HG03135 (cell line): ENCODE results near the gene WWTR1.

ENCODE experiments used
- ATAC-seq: cut with Tn5 transposase; IDR thresholded peaks from one replicate; pipeline ENCODE4 v1.9.1; 2021; ENCODE audit warnings: mild to moderate bottlenecking, moderate library complexity; ENCODE audit not compliant: unreplicated experiment

WWTR1 gene

DNA sequence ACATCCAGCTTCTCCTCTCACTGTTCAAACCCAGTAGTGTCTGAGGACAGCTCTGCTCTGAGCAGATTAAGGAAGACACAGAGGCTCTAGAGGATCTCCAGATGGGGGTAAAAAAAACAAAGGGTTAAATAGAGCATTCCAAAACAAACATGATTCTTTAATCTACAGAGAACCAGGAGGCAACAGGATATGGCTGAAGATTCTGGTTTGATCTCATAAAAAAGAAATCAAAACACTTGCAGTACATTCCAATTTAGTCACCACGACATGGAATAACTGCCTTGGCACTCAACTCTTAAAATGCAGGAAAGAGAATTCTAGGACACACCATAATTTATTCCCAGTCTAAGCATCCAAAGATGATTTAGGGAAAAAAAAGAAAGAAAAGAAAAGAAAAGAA lies 151.3 kb downstream of the WWTR1 start:
- no peak for ATAC-seq

DNA sequence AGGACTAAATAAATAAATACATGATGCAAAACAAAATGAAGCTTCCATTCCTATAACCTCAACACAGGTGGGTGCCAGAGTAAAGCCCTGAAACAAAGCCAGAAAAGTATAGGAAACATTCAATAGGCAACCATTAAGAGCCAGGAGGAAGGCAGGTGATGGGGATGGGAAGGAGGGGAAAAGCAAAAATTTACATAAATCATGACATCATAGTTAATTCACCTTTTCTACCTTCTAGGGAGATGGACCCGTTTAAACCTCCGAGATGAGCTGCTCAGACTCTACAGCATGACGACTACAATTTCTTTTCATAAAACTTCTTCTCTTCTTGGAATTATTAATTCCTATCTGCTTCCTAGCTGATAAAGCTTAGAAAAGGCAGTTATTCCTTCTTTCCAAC lies 155.4 kb downstream of the WWTR1 start:
- no peak for ATAC-seq

DNA sequence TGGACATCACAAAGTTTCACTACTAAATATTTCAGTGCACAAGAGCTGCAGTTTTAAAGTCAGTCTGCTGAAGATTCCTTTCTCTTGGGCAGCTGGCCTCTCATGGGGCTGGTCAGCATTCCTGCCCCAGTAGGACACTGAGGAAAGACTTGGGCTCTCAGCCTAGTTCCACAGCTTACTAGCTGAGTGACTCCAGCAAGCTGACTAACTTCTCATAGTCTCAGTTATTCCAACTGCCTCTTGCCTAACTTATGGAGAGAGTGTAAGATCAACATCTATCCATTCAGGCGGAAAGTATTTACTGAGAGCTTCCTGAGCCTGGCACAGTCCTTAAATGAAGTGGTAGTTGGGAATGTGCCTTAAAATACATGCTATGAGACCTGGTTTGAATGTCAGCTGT lies 156.3 kb downstream of the WWTR1 start:
- no peak for ATAC-seq

DNA sequence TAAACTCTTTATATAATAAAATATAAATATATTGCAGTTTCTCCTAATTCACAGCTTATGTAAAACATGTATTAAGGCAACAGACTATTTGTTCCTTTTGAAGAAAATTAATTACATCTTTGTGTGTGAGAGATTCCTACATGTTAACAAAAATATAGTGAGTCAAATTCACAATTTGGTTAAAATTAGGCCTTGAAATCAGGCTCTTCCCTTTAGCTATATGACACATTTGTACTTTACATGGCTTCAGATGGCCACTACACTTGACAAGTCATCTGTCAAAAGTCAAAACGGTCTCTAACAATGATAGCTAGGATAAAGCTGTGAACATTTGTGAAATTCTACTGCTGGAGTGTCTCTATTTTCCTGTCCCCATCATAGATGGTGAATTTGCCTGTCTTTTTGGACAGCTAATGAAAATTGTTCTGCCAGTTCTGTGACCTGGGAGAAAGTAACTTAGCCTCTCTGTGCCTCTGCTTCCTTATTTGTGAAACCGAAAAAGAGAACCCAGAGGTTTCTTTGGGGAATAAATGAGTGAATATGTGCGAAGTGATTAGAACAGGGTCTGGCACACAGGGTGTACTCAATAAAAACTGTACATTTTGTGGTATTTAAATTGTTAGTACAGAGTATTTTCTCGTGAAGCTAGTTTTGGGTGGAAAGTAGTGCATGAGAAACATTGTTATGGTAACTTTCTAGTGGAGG lies 159.7 kb downstream of the WWTR1 start:
- no peak for ATAC-seq

DNA sequence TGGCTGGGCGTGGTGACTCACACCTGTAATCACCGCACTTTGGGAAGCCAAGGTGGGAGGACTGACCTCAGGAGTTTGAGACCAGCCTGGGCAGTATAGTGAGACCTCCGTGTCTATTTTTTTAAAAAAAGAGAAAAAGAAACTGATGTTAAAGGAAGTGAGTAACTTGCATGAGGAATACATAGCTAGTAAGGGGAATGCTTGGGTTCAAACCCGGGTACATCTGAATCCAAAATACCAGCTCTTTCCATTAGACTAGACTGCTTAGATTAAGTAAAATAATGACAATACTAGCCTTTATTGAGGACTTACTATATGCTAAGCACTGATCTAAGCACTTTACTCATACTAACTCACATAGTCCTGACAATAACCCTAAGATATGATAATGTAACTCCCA lies 160.9 kb downstream of the WWTR1 start:
- no peak for ATAC-seq

DNA sequence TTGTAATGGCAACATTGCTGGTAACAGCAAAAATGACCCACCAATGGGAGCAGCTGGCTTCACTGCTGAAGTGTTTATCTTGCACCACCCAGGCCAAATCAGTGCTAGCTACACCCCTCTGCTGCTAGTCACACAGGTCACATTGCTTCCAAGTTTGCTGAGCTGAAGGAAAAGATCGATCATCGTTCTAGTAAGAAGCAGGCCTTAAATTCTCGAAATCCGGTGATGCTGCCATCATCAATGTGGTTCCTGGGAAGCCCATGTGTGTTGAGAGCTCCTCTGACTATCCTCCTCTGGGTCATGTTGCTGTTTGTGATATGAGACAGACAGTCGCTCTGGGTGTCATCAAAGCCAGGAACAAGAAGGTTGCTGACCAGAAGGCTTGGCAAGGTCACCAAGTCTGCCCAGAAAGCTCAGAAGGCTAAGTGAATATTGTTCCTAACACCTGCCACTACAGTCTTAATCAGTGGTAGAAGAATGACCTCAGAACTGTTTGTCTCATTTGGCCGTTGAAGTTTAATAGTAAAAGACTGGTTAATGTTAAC lies 162.2 kb downstream of the WWTR1 start:
- no peak for ATAC-seq

DNA sequence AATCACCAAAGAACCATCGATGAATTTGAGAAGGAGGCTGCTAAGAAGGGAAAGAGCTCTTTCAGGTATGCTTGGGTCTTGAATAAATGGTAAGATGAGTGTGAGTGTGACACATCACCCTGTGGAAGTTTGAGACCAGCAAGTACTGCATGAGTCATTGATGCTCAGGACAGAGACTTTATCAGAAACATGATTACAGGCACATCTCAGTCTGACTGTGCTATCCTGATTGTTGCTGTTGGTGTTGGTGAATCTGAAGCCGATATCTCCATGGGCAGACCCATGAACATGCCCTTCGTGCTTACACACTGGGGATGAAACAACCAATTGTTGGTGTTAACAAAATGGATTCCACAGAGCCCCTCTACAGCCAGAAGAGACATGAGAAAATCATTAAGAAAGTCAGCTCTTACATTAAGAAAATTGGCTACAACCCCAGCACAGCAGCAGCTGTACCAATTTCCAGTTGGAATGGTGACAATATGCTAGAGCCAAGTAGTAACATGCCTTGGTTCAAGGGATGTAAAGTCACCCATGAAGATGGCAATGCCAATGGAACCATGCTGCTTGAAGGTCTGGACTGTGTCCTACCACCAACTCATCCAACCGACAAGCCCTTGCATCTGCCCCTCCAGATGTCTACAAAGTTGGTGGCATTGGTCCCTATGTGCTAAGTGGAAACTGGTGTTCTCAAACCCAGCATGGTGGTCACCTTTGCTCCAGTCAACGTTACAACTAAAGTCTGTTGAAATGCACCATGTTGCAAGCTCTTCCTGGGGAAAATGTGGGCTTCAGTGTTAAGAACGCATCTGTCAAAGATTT lies 162.9 kb downstream of the WWTR1 start:
- no peak for ATAC-seq

DNA sequence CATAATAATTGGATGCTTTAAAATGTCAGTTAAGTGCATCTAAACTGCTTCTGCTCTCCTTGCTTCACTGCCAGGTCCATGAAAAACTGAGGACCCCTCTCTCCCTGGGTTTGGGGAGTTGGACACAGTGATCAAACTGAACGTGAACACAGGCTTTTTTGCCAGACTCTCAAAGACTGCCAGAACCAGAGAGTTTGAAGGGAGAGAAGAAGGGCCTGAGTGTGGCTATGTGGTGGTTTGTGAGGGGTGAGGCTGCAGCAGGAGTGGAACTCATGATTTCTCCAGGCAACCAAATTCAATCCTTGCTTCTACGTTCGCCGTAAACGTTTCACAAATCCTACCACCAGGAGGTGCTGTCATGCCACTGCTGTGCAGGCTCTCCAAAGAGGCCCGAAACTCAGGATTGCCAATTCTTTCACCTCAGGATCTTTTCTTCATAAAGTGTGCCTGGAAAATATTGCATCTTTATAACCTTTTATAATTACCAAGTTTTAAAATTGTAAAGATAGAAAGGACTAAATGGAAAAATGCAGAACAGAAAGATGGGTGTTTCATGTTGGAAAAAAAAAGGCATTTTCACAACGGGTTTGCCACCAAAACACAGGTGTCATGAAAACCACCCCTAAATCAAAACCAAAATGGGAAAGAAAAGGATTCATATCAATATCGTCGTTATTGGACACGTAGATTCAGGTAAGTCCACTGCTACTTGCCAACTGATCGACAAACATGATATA lies 163.6 kb downstream of the WWTR1 start:
- no peak for ATAC-seq

DNA sequence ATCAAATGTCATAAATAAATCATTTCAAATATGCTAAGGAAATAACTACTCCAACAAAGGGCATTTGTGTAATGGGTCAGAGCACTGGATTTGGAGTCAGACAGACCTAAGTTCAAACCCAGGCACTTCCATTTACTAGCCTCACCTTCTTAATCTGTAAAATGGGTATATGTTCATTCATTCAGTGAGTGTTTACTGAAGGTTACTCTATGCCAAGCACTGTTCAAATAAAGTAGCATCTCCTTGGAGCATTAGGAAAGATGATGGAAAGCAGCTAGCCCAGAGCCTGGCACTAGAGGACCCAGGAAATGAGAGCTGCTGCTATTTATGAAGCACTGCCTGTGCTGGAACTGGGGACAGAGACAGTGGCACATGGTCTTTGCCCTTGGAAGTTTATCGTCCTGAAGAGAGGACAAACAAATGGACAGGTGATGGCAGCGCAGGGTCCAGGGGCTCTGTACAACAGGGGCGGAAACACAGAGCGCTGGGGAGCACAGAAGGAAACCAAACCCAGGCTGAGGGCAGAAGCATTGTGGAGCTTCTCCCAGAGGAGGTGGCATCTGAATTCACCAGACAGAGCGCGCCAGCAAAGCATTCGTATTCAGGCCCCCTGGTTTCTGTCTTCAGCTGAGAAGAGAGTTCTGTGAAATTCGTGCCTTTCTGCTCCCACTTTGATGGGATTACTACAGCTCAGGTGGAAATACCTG lies 164.4 kb downstream of the WWTR1 start:
- ATAC-seq: no peak

DNA sequence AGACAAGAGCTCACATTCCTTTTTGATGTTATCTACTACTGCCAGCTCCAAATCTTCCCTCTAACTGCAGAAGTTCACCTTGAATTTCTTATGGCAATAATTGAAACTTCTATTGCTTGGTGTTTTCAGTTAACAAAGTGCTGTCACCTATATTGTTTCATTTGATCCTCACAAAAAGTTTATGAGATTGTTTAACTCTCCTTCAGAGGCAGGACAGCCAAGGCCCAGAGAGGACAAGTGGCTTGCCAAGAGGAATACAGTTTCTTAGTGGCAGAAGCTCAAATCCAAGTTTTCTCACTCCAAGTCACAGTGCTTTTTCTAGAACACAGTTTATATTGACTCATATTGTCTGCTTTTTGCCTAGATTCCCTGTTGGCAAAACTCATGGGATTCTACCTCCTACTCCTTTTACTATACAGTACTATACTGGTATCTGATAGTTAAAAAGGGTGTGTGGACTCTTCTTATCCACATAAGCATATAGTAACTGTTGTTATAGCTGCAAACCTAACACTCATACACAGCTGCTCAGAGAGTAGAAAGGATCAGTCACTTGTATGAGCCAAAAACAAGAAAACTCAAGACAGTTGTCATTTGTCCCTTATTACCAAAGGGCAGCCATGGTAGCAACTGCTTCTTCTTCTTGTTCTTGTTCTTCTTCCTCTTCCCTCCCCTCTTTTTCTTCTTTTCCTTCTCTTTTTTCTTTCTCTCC lies 167.4 kb downstream of the WWTR1 start:
- no peak for ATAC-seq

DNA sequence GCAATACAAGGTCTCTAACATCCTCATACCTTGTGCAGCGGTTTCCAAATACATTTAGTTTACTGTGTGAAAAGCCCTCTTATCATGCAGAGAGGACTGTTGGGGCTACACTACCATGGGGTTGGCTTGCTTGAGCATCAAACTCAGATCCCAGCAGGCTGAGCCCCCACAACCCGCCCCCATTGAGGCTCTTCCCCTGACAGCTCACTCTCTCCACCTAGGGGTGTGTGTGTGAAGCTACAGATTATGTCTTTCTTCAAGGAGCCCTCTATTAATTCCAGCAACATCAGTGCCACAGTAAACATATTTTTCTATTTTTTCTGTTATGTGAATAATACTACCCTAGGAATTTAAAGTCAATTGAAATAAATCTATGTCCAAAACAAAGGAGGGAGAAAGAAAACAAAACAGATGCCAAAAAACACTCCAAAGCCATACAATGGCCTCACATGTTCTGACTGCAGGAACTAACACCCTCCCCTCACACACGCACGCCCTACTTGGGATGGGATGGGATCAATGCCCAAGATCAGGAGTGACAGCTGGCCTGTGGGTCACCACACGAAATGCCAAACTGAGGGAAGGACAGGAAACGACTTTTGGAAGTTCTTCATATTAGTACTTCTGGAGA lies 168.7 kb downstream of the WWTR1 start:
- ATAC-seq: no peak

DNA sequence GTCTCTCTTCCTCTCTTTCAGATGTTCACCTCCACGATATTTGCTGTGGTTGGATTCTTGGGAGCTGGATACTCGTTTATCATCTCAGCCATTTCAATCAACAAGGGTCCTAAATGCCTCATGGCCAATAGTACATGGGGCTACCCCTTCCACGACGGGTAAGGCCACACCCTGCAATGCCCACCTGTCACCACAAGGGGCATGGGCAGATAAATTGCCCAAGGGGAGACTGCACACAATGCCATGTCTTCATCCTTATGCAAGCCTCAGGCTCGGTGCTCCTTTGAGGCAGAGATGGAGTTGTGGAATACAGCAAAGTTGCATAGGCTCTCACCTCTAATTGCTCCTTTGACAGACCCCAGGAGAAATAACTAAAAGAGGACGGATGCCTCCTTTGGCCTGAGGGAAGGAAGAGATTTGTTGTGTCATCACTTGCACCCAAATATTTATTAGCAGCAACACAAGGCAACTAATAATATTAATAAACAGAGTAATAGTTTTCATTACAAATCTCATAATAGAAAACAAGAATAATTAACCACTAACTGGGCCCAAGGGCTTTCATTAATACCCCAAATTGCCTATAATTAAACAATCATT lies 170.1 kb downstream of the WWTR1 start:
- ATAC-seq: peak; percentile 81

DNA sequence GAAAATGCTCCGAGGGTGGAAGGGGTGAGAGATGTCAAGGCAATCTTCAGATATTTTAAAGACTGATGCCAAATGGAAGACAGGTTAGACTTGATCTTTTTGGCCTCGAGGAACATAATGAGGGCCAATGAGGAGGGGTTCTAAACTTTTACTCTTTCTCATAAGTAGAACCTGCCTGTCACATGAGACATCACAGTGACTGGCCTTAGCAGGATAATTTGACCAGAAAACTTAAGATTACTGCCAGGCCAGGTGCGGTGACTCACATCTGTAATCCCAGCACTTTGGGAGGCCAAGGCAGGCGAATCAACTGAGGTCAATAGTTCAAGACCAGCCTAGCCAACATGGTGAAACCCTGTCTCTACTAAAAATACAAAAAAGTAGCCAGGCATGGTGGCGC lies 171.1 kb downstream of the WWTR1 start:
- ATAC-seq: no peak

DNA sequence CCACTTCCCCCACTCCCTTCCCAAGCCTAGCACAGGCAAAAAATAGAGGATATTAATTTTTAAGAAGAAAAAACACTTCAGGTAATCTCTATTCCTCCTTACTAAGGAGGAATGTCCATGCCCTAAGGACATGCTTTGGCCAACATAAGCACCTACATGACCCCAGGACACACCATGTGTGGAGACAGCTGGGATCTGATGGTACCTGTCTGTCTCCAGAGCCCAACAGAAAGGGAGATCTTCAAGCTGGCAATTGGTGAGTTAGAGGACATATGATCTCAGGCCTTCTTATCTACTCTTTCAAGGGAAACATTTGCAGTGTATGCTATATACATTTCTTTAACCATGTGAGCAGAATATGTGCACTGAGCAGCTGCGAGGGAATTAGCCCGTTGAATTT lies 176.3 kb downstream of the WWTR1 start:
- ATAC-seq: no peak

DNA sequence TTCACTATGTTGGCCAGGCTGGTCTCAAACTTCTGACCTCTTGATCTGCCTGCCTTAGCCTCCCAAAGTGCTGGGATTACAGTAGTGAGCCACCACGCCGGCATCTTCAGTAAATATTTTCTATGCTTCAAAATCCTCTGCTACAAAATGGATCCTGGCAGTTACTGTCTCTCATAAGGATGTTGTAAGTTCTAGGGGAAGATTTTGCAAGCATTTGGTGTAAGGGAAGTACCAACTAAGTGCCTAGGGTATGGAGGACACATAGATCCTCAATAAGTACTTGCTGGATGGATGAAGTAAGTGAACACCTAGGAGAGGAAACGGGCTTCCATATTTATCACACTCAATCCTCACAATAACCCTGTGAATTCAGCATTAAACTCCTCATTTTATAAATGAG lies 176.8 kb downstream of the WWTR1 start:
- ATAC-seq: no peak

DNA sequence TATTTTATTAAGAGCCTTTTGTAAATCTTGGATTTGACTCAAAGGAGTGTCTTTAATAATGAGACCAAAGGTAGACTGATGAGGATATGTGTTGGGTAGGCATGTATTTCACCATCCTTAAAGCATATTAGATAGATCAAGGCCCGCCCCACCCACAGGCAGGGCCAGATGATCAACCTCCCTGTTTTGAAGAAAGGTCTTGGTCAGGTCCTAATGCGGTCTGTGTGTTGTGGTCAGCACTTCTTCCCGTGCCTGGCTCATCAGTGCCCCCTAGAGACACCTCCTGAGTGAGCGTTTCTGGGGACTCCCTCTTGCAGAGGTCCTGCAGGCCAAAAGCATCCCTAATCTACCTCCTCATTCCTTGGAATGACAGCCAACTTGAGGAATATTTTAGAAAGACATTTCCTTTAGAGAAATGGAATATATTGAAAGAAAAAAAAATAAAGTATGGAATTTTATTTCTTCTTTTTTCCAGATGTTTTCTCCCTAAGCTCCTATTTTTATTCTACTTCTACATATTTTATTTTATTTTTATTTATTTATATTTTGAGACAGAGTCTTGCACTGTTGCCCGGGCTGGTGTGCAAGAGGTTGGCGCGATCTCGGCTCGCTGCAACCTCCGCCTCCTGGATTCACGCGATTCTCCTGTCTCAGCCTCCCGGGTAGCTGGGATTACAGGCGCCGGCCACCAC lies 177.4 kb downstream of the WWTR1 start:
- peak; percentile 94 for ATAC-seq

DNA sequence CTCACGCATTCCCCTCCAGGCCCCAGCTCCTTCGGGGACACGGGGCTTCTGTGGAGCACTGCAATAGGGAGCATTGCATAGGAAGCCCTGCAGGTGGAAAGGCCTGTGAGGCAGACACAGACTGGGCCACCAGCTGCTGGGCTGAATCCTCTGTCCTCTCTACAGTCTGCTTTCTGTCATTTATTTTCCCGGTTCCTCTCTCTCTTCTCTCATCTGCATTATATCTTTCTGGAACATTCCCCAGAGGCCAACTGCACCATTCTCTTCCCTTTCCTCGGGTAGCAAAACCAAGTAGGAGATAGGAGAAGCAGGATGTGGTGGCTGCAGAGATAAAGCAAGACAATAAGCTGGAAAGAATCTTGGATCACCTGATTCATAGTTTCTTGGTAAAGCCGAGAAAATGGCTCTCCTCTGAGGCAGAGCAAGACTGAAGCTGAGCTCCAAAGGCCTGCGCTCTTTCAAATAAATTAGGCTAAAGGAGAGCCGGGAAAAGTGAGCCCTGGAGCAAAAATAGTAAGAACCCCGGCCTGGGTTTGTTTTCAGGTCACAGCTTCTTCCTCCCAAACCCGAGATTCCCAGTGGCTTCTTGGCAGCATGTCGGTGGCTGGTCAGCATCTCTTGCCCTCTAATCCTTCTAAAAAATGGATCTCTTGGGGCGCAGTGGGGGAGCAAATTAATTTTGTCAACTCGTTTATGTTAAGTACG lies 178.1 kb downstream of the WWTR1 start:
- no peak for ATAC-seq

DNA sequence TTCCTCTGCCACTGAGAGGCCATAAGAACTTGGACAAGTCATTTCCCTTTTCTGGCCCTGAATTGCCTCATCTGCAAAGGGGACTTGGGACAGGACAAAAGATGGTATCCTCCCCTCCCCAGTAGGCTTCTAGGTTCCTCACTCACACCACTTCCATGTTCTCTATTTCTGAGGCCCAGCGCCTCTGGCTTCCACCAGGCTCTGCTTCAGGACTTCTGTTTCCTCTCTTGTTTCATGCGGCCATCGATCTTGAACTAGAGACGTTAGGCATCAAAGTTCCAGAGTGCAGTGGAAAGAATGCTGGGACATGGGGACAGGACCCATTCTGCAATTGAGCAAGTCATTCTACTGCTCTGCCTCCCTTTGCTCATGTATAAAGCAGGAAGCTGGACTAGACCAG lies 181.6 kb downstream of the WWTR1 start:
- ATAC-seq: no peak
